A549 (cell line): ENCODE data around the gene ZNF585A.

ENCODE experiments used
- CBX2 ChIP-seq: fragments of 200-600 bp; sonication (generic); IDR thresholded peaks from 2 replicates; pipeline ENCODE4 v1.6.1; 2016; ENCODE audit warnings: low read depth, mild to moderate bottlenecking, borderline replicate concordance
- CTCF ChIP-seq: fragments of >200 bp; sonication (Bioruptor Twin); formaldehyde crosslinking; IDR thresholded peaks from 3 replicates; pipeline ENCODE4 v1.5.1; 2016
- HEYL ChIP-seq: fragments of 250-450 bp; sonication (Bioruptor Pico); IDR thresholded peaks from 2 replicates; pipeline ENCODE4 v1.8.0; 2021; ENCODE audit warnings: mild to moderate bottlenecking, moderate library complexity
- JUN ChIP-seq, 2 experiments: fragments of >200 bp; sonication (Bioruptor Twin); formaldehyde crosslinking; IDR thresholded peaks; 2 replicates in 1 of 2; 3 replicates in 1 of 2; pipeline ENCODE4 v1.6.1; 2016 to 2017
- POLR2A ChIP-seq: IDR thresholded peaks from 2 replicates; pipeline ENCODE4 v1.6.1; 2012; ENCODE audit warnings: mild to moderate bottlenecking, low read length
- RNF2 ChIP-seq: fragments of 200-600 bp; sonication (generic); IDR thresholded peaks from 2 replicates; pipeline ENCODE4 v1.6.1; 2016; ENCODE audit warnings: low read depth, mild to moderate bottlenecking, antibody characterized with exemption, moderate library complexity, borderline replicate concordance

- TF ChIP-seq RNF2 (no peak), HEYL (CRISPR knock-in tag) (no peak), POLR2A (no peak), JUN (IDR thresholded peaks at IDR 0.05) (no peak), CBX2 (no peak), CTCF (no peak)
Observed at GRCh38 chr19:37098570-37098969, 73.9 kb downstream of the ZNF585A start.
